Parathyroid adenoma (tissue), 2 donors: Measurements from ENCODE around the gene IL22RA2.

ENCODE experiments used
- H2AFZ ChIP-seq: fragments of 300-600 bp; sonication (generic); one replicate; pipeline ENCODE4 v1.7.0; 2017; ENCODE audit warnings: antibody characterized with exemption, mild to moderate bottlenecking
- H3K27ac ChIP-seq: fragments of 300-600 bp; sonication (generic); one replicate; pipeline ENCODE4 v1.7.0; 2017
- H3K27me3 ChIP-seq: fragments of 300-600 bp; sonication (generic); one replicate; pipeline ENCODE4 v1.7.0; 2017; ENCODE audit warnings: low read length; ENCODE audit not compliant: control insufficient read depth, insufficient read depth
- H3K36me3 ChIP-seq: fragments of 300-600 bp; sonication (generic); one replicate; pipeline ENCODE4 v1.7.0; 2017; ENCODE audit warnings: low read length; ENCODE audit not compliant: control insufficient read depth, insufficient read depth
- H3K4me1 ChIP-seq: fragments of 300-600 bp; sonication (generic); one replicate; pipeline ENCODE4 v1.7.0; 2017; ENCODE audit warnings: control low read depth
- H3K4me2 ChIP-seq: fragments of 300-600 bp; sonication (generic); one replicate; pipeline ENCODE4 v1.7.0; 2017; ENCODE audit warnings: low read length
- H3K4me3 ChIP-seq: fragments of 300-600 bp; sonication (generic); one replicate; pipeline ENCODE4 v1.7.0; 2017; ENCODE audit warnings: low read depth, low read length
- H3K79me2 ChIP-seq: fragments of 300-600 bp; sonication (generic); one replicate; pipeline ENCODE4 v1.7.0; 2017; ENCODE audit warnings: control low read depth
- H3K9ac ChIP-seq: fragments of 300-600 bp; sonication (generic); one replicate; pipeline ENCODE4 v1.7.0; 2017; ENCODE audit warnings: mild to moderate bottlenecking
- H3K9me3 ChIP-seq: fragments of 300-600 bp; sonication (generic); one replicate; pipeline ENCODE4 v1.7.0; 2017; ENCODE audit warnings: low read length; ENCODE audit not compliant: control insufficient read depth
- CTCF ChIP-seq: fragments of 300-600 bp; sonication (generic); IDR thresholded peaks from one replicate; pipeline ENCODE4 v1.7.0; 2017; ENCODE audit warnings: antibody characterized with exemption, mild to moderate bottlenecking
- donor health status: primary hyperparathyroidism.

Gene IL22RA2

GRCh38 chr6:137097526-137097925 is 75.9 kb downstream of the IL22RA2 start:
- no peak overlapping the region for H3K4me2 ChIP-seq
- H3K27ac ChIP-seq: no peak overlapping the region
- H3K79me2 ChIP-seq: no peaks in the 10 kb centered on the region
- no peak for TF ChIP-seq CTCF
- H3K9ac ChIP-seq: no peak overlapping the region
- H3K4me3 ChIP-seq: no peak overlapping the region
- H2AFZ ChIP-seq: no peak overlapping the region
- H3K36me3 ChIP-seq: no peaks in the 10 kb centered on the region
- no peaks in the 10 kb centered on the region for H3K9me3 ChIP-seq
- H3K4me1 ChIP-seq: no peaks in the 10 kb centered on the region
- H3K27me3 ChIP-seq: no peaks in the 10 kb centered on the region

GRCh38 chr6:137097057-137097456 is 76.4 kb downstream of the IL22RA2 start:
- Histone ChIP-seq H3K4me3 (no peak overlapping the region), H3K79me2 (no peaks in the 10 kb centered on the region), H3K9me3 (no peaks in the 10 kb centered on the region), H3K4me1 (no peaks in the 10 kb centered on the region), H3K4me2 (no peak overlapping the region), H3K27me3 (no peaks in the 10 kb centered on the region), H3K9ac (no peak overlapping the region), H3K27ac (no peak overlapping the region), H2AFZ (no peak overlapping the region), H3K36me3 (no peaks in the 10 kb centered on the region)
- no peak for TF ChIP-seq CTCF

- Histone ChIP-seq H3K4me3 (no peak overlapping the region), H3K36me3 (no peaks in the 10 kb centered on the region), H3K9me3 (no peaks in the 10 kb centered on the region), H3K9ac (no peak overlapping the region), H2AFZ (no peak overlapping the region), H3K4me2 (no peak overlapping the region), H3K4me1 (no peaks in the 10 kb centered on the region), H3K27me3 (no peaks in the 10 kb centered on the region), H3K79me2 (no peaks in the 10 kb centered on the region), H3K27ac (no peak overlapping the region)
- no peak for TF ChIP-seq CTCF
Measured at GRCh38 chr6:137095651-137096238, 77.7 kb downstream of the IL22RA2 start.

- no peaks in the 10 kb centered on the region for H3K27me3 ChIP-seq
- no peak overlapping the region for H3K4me2 ChIP-seq
- H3K4me3 ChIP-seq: no peak overlapping the region
- no peaks in the 10 kb centered on the region for H3K36me3 ChIP-seq
- H3K79me2 ChIP-seq: no peaks in the 10 kb centered on the region
- H2AFZ ChIP-seq: no peak overlapping the region
- no peaks in the 10 kb centered on the region for H3K9me3 ChIP-seq
- no peak overlapping the region for H3K9ac ChIP-seq
- no peak for TF ChIP-seq CTCF
- no peaks in the 10 kb centered on the region for H3K4me1 ChIP-seq
- no peak overlapping the region for H3K27ac ChIP-seq
Measured at GRCh38 chr6:137095093-137095492, 78.4 kb downstream of the IL22RA2 start.

- Histone ChIP-seq H3K9ac (no peak overlapping the region), H3K27ac (no peak overlapping the region), H3K4me2 (no peak overlapping the region), H3K4me1 (no peaks in the 10 kb centered on the region), H3K4me3 (no peak overlapping the region), H3K36me3 (no peaks in the 10 kb centered on the region), H3K27me3 (no peaks in the 10 kb centered on the region), H3K9me3 (no peaks in the 10 kb centered on the region), H2AFZ (no peak overlapping the region), H3K79me2 (no peaks in the 10 kb centered on the region)
- TF ChIP-seq CTCF: peak; percentile 85
Measured at GRCh38 chr6:137094411-137095008, 78.9 kb downstream of the IL22RA2 start.
